A673 (cell line): ENCODE measurements around the gene SGMS1. TPM values are rescaled to one million over a fixed set of nuclear protein-coding genes. Genes with fewer than 3 reads are reported as not detected.

Experiments
- BruUV-seq: library from RNA; stranded (reverse); fragments of 400-500 nt; replicated peaks from 2 replicates; lab custom pipeline; 2021; lab: Mats Ljungman, UMichigan
- CTCF ChIA-PET: fragments of 300-600 bp; sonication (Branson Sonifier 250); formaldehyde crosslinking; loops from one replicate; lab custom pipeline; 2022; ENCODE audit warnings: antibody characterized with exemption; lab: Charles Lee
- POLR2A ChIA-PET: fragments of 300-600 bp; sonication (Branson Sonifier 250); formaldehyde crosslinking; loops from one replicate; lab custom pipeline; 2022; ENCODE audit warnings: antibody characterized with exemption; ENCODE audit not compliant: low non-redundant PET; lab: Charles Lee
- DNase-seq: peaks from one replicate; pipeline ENCODE4 v3.0.0-alpha.2; 2015; ENCODE audit warnings: low spot score
- H3K27ac ChIP-seq: fragments of 200-600 bp; sonication (generic); 2 replicates; pipeline ENCODE4 v1.5.1; 2016; ENCODE audit warnings: mixed run types, low read depth, mild to moderate bottlenecking, mixed read lengths, antibody characterized with exemption, low read length; ENCODE audit not compliant: poor library complexity, severe bottlenecking
- H3K27me3 ChIP-seq: fragments of 200-600 bp; sonication (generic); replicated peaks from 2 replicates; pipeline ENCODE4 v1.6.1; 2017; ENCODE audit warnings: mixed run types, low read depth, mild to moderate bottlenecking, mixed read lengths, antibody characterized with exemption, low read length; ENCODE audit not compliant: insufficient read depth, poor library complexity
- H3K36me3 ChIP-seq: fragments of 200-600 bp; sonication (generic); 2 replicates; pipeline ENCODE4 v1.6.1; 2016; ENCODE audit warnings: mixed run types, mild to moderate bottlenecking, mixed read lengths, antibody characterized with exemption, low read length; ENCODE audit not compliant: insufficient read depth, poor library complexity, severe bottlenecking
- H3K4me1 ChIP-seq: fragments of 200-600 bp; sonication (generic); 2 replicates; pipeline ENCODE4 v1.6.1; 2017; ENCODE audit warnings: mixed run types, mild to moderate bottlenecking, mixed read lengths, antibody characterized with exemption, low read length; ENCODE audit not compliant: insufficient read depth, poor library complexity, severe bottlenecking
- H3K4me3 ChIP-seq: fragments of 200-600 bp; sonication (generic); 2 replicates; pipeline ENCODE4 v1.5.1; 2016; ENCODE audit warnings: low read depth, mixed run types, mild to moderate bottlenecking, mixed read lengths, low read length; ENCODE audit not compliant: poor library complexity, severe bottlenecking
- H3K9me3 ChIP-seq: fragments of 200-600 bp; sonication (generic); 2 replicates; pipeline ENCODE4 v1.6.1; 2016; ENCODE audit warnings: mixed run types, low read depth, mild to moderate bottlenecking, mixed read lengths, antibody characterized with exemption, low read length; ENCODE audit not compliant: poor library complexity, severe bottlenecking
- CTCF ChIP-seq: fragments of 300-800, 200-600 bp; sonication (generic); conservative IDR thresholded peaks from 2 replicates; pipeline ENCODE4 v1.5.1; 2017; ENCODE audit warnings: low read depth, mild to moderate bottlenecking, antibody characterized with exemption, low read length, moderate library complexity, mixed read lengths
- EZH2 ChIP-seq: fragments of 200-600 bp; sonication (generic); IDR thresholded peaks from 2 replicates; pipeline ENCODE4 v1.6.1; 2017; ENCODE audit warnings: borderline replicate concordance, low read depth, mild to moderate bottlenecking, mixed read lengths, antibody characterized with exemption, low read length; ENCODE audit not compliant: poor library complexity, severe bottlenecking
- intact Hi-C: fragments of 100-400 bp; cut with micrococcal nuclease; formaldehyde crosslinking; loops from one replicate; pipeline ENCODE4 v1.10.0; 2022; ENCODE audit not compliant: unreplicated experiment
- total RNA-seq: library from RNA; stranded (reverse); gene quantifications from 2 replicates; pipeline ENCODE4 v1.2.3, GENCODE V29; 2021

Gene SGMS1
- total RNA-seq, 1 experiment from 2014 or later: 13.0 TPM

- H3K36me3 ChIP-seq: no peaks in the 10 kb centered on the region
- TF ChIP-seq EZH2: no peak
- TF ChIP-seq CTCF: no peak
- CTCF ChIA-PET: no interaction called here
- POLR2A ChIA-PET: no interaction called here
- no peak for DNase-seq
- intact Hi-C loops: no loop called here
- H3K4me3 ChIP-seq: no peak overlapping the region
- H3K9me3 ChIP-seq: no peaks in the 10 kb centered on the region
- no peaks in the 10 kb centered on the region for H3K27me3 ChIP-seq
- no TSS peak for BruUV-seq
- no peak overlapping the region for H3K27ac ChIP-seq
- H3K4me1 ChIP-seq: peaks cover 12% of the 10 kb centered on the region
Measured at GRCh38 chr10:50387732-50388073, 236.1 kb downstream of the SGMS1 start.

GRCh38 chr10:50387007-50387731 is 236.6 kb downstream of the SGMS1 start:
- intact Hi-C loops: no loop called here
- Histone ChIP-seq H3K4me3 (no peak overlapping the region), H3K27me3 (no peaks in the 10 kb centered on the region), H3K27ac (no peak overlapping the region), H3K9me3 (no peaks in the 10 kb centered on the region), H3K36me3 (no peaks in the 10 kb centered on the region), H3K4me1 (peaks cover 14% of the 10 kb centered on the region)
- POLR2A ChIA-PET: no interaction called here
- DNase-seq: no peak
- CTCF ChIA-PET: no interaction called here
- TF ChIP-seq EZH2 (no peak), CTCF (no peak)
- no TSS peak for BruUV-seq

- H3K36me3 ChIP-seq: no peaks in the 10 kb centered on the region
- no TSS peak for BruUV-seq
- peak; percentile 26 for DNase-seq
- no peaks in the 10 kb centered on the region for H3K27me3 ChIP-seq
- ChIA-PET POLR2A (no interaction called here), CTCF (no interaction called here)
- H3K4me3 ChIP-seq: no peak overlapping the region
- intact Hi-C loops: no loop called here
- no peaks in the 10 kb centered on the region for H3K9me3 ChIP-seq
- no peak for TF ChIP-seq CTCF
- no peak for TF ChIP-seq EZH2
- H3K27ac ChIP-seq: no peak overlapping the region
- peaks cover 14% of the 10 kb centered on the region for H3K4me1 ChIP-seq
Measured at GRCh38 chr10:50385624-50386023, 238.1 kb downstream of the SGMS1 start.
